ENCODE measurements around the gene CALHM6.
A peak's percentile ranks its signal among the peaks of the same experiment; 100 is the strongest.
"Not testable (repeated sequence)": the region's sequence is repeated elsewhere in the genome, so short reads cannot be mapped to it uniquely, and the experiment has no call there.

The CALHM6 gene

DNA sequence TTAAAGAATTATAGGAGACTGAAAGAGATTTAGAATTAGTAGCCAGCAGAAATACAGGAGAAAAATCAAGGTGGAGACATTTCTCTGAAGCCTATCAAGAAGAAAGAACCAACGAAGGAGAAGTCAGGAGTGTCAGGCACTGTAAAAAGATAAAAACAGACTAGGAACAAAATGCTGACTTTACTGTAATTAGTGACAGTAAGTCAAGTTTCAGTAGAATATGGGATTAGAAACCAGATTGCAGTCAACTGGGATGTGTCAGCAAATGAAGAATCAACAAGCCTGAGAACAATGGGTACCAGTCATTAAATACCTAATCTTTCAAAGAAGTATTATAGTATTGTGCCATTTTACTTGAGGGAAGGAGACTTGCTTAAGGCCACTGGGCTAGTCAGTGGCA, 21.6 kb downstream of the CALHM6 start:
- DNase-seq, result no peak

DNA sequence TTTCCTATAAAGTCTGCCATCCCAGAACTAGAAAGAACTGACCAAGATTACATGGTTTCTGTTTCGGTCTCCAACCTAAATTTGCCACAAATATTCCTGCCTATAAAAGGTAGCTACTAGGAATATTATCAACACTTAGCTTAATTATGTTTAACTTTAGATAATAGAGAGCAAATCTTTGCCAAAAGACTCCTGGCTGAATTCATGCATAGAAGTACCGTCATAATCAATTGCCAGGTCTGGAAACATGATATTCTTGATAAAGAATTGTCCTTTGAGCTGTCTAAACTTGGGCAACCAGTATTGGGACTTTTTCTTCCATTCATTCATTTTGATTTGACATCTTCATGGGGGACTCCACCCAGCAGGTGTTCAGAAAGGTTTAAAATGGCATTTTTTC, 22.4 kb downstream of the CALHM6 start:
- DNase-seq, result no peak

DNA sequence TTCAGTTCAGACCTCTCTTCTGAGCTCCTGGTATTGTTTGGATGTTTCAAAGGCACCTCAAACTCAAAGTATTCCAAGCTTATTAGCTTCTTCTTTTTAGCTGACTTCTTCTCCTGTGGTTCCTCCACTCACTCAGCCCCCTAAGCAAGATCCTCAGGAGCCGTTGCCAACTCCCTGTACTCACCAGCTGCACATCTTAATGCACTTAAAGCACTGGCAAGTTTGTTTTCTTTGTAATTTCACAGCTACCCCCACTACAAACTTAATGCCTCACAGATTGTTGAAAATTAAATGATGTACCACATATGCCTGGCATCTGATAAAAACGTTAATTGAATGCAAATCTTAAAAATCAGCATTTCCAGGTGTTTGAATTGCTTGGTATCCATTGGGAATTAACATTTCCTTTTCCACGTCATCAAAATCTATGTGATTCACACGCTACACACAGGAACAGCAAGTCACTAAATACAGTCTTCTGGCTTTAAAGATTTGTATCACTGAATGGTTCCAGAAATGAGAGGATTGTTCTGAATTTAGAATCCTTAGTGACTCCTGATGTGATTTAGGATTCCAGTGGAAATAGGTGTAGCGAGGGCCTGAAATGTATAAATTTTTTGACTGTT, 24.5 kb downstream of the CALHM6 start:
- DNase-seq, result no peak

DNA sequence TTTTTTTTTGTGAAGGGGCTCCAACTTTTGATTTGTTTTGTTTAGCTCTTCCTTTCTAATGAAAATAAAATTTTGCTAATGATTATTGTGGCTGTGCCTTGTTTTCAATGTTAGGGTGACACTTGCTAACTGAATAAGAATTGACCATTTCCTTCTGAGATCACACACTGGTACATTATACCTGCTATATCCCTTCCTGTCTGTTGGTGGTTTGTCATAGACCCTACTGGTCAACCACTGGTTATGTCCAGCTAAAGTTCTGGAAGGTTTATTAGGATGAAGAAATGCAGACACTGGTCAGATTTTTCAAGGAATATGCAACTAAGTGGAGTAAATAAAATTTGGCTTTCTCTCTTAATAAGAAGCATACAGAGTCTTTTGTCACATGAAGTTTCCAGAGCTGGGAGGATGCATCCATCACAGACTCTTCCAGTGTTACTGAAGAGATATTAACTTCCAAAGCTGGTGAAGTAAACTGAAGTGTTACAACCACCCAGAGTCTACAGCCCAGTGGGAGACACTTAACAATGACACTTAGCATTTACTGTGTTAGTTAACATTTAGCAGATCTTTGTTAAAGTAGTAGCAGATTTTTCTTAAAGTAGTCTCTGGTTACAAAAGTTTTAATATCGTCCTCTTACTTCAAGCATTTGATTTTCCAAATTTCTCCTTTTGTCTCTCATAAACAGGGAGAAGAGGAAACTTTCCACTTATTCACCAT, 30.6 kb downstream of the CALHM6 start:
- no peak for DNase-seq

DNA sequence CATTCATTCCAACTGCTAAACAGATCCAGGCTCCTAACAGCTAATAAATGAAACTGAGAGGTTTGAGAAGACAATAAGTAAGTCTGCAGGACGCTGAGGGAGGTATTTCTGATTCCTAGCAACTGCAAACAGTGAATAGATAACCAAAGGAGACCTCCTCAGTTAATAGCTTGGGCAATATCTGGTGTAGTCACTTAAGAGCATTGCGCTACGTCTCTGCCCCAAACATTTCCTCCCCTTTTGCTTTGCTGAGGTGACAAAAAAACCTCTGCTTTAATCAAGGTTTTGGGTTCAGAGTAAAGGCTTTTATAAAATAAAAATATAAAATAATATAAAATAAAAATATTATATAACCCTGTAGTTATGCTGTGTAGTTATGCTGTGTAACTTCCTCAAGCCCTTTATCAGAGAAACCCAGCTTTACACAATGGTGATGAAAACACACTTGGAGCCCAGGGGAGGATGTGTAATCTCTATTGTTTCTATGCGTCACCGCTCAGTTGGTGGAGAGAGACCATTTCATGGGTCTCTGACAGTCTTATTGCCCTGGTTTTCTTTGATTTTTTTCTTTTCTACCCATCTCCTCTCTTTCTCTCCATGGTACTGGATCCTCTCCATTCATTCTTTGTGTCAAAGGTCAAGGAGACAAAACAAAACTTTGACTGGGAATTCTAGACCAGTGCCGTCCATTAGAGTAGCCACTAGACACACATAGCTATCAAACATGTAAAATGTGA, 31.3 kb downstream of the CALHM6 start:
- no peak for DNase-seq

DNA sequence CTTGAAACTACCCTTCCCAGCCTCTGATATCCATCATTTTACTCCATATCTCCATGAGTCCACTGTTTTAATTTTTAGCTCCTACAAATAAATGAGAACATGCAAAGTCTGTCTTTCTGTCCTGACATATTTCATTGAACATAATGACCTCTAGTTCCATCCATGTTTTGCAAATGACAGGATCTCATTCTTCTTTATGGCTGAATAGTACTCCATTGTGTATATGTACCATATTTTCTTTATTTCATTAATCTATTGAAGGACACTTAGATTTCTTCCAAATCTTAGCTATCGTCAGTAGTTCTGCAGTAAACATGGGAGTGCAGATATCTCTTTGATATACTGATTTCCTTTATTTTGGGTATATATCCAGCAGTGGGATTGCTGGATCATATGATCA, 34.0 kb downstream of the CALHM6 start:
- not testable (repeated sequence) for DNase-seq

DNA sequence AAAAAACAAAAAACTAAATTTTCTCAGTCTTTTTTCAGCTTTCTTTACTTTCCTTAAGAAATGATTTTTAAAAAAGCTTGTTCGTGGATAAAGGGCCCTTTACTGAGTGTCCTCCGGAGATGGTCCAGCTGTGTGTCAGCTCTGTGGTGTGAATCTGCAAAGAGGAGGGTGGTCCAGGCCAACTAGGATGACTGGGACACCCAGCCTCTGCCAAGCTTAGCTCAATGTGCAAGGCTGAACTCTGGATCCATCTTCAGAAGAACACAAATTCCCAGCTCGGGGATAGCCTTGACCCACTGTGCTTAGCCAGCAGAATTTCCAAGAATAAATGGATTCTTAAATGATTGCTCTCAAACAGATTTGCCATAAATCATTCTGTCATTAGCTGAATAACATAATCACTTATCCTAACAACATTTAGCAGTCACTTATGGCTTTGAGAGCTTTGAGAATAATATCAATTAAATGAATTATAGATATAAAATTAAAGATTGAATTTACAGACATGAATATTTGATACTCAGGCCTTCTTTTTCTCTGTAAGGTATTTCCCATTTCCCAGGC, 36.0 kb downstream of the CALHM6 start:
- DNase-seq, result no peak

DNA sequence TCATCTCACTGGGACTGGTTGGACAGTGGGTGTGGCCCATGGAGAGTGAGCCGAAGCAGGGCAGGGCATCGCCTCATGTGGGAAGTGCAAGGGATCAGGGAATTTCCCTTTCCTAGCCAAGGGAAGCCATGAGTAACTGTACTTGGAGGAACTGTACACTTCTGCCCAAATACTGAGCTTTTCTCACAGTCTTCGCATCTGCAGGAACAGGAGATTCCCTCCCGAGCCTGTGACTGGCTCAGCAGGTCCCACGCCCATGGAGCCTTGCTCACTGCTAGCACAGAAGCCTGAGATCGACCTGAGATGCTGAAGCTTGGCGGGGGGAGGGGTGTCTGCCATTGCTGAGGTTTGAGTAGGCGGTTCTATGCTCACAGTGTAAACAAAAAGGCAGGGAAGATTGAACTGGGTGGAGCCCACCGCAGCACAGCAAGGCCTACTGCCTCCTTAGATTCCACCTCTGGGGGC, 39.8 kb downstream of the CALHM6 start:
- no peak for DNase-seq

DNA sequence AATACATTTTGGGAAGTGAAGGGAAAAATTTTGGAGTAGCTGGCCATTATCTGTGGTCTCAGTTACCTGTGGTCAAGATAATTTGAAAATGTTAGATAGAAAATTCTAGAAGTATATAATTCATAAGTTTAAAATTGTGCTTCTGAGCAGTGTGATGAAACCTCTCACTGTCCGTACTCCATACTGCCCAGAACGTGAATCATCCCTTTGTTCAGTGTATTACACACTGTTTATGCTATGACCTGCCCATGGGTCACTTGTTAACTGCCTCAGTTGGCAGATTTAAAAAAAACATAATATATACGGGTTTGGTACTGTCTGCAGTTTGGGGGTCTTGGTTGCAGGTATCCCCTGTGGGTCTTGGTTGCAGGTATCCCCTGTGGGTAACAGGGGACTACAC, 46.1 kb downstream of the CALHM6 start:
- DNase-seq, result no peak

DNA sequence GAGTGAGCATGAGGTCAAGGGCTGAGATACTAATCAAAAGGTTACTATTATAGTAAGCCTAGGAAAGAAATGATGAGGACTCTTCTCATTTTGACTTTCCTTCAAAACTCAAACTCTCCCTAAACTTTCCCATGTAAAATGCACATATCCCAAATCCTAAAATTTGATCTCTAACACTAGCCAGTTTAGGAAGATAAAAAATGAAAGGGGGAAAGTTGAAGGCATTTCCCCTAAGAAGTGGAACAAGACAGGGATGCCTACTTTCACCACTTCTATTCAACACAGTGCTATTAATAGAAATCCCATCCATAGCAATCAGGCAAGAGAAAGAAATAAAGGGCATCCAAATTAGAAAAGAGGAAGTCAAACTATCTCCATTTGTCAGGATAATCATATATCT, 47.4 kb downstream of the CALHM6 start:
- DNase-seq, result no peak

DNA sequence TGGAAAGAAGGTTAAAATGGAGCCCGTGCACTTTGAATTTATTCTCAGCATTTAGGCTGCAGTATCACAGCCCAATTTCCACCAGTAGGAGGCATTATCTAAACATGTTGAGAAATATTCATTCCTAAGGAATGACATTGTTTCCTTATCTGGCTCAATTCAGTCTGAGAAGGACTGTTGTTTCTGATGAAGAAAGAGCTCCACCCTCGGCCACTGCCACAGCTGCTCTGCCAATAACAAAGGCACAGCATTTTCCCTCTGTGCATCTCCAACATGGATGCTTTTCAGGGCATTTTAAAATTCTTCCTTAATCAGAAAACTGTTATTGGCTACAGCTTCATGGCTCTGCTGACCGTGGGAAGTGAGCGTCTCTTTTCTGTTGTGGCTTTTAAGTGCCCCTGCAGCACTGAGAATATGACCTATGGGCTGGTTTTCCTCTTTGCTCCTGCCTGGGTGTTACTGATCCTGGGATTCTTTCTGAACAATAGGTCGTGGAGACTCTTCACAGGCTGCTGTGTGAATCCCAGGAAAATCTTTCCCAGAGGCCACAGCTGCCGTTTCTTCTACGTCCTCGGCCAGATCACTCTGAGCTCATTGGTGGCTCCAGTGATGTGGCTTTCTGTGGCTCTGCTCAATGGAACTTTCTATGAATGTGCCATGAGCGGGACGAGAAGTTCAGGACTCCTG, 50.4 kb downstream of the CALHM6 start, which contains the start of gene CALHM5:
CALHM5 (plus strand) TSS at position 216 of the 687 bp plus-strand sequence; CDS start at position 274, 58 bp downstream.
- DNase-seq, result peak; percentile 80

DNA sequence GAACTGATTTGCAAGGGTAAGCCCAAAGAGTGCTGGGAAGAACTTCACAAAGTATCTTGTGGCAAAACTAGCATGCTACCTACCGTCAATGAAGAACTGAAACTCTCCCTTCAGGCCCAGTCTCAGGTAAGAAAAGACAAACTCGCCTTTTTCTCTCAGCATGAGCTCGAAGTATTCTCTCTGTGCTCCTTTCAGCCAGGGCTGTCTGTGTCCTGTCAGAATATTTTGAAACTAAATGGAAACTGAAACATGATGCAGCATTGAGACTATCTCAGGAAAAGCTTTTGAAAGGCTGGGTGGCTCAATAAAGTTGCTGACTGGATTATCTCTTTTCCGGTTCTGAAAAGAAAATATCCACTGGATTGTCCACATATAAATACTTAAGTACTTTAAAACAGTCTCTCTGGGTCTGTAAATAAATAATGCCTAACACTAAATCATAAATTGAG, 51.0 kb downstream of the CALHM6 start:
- DNase-seq, result no peak

DNA sequence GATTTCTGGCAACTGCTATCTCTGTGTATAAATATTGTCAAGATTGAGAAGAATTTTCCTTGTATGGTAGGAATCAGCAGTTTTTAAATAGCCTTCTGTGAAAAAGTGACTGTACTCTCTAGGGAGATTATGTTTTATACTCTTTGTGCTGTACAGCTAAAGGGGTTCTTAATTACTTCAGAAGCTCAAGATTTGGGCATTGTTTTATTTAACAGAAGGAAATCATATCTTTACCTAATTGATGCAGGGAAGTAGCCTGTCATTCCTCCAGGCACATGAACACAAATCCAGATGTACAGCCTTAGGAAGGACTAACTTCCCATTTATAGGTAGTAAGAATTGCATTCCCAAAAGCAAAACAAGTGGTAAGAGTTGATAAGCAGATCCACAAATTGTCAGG, 51.6 kb downstream of the CALHM6 start:
- no peak for DNase-seq

Data from amniotic stem cell (primary cell).